Activated T-helper 2 cell treated with anti-CD3 and anti-CD28 coated beads, Interferon-gamma antibody, Interleukin-2, Interleukin-4, amounts not matched to agents 10 μg/mL and 5 μg/mL and 100 μg/mL, durations not matched to agents 14 hours and 24 hours and 36 hours (primary cell): ENCODE results near the gene SAV1. TPM values are rescaled to one million over a fixed set of nuclear protein-coding genes. Genes with fewer than 3 reads are reported as not detected.

ENCODE experiments used
- DNase-seq: peaks from one replicate; pipeline ENCODE4 v3.0.0; 2021; ENCODE audit warnings: low spot score
- H3K27ac Mint-ChIP-seq: one replicate; pipeline ENCODE4 v1.8.0; 2021; ENCODE audit warnings: mixed read lengths
- H3K27me3 Mint-ChIP-seq: one replicate; pipeline ENCODE4 v1.8.0; 2021; ENCODE audit warnings: low read depth, mixed read lengths
- H3K36me3 Mint-ChIP-seq: one replicate; pipeline ENCODE4 v1.8.0; 2021; ENCODE audit warnings: low read depth, mixed read lengths
- H3K4me1 Mint-ChIP-seq: one replicate; pipeline ENCODE4 v1.8.0; 2021; ENCODE audit warnings: low read depth, mixed read lengths
- H3K4me3 Mint-ChIP-seq: one replicate; pipeline ENCODE4 v1.8.0; 2021; ENCODE audit warnings: low read depth, mild to moderate bottlenecking, moderate library complexity, mixed read lengths
- H3K9me3 Mint-ChIP-seq: one replicate; pipeline ENCODE4 v1.8.0; 2021; ENCODE audit warnings: mixed read lengths
- intact Hi-C: fragments of 100-400 bp; cut with micrococcal nuclease; formaldehyde crosslinking; loops from one replicate; pipeline ENCODE4 v1.15.1; 2023
- total RNA-seq: library from RNA; stranded (reverse); gene quantifications from 2 replicates; pipeline ENCODE4 v1.2.3, GENCODE V29; 2022

SAV1 gene
- total RNA-seq, 1 donor from 2014 or later, result 13.1 TPM

DNA sequence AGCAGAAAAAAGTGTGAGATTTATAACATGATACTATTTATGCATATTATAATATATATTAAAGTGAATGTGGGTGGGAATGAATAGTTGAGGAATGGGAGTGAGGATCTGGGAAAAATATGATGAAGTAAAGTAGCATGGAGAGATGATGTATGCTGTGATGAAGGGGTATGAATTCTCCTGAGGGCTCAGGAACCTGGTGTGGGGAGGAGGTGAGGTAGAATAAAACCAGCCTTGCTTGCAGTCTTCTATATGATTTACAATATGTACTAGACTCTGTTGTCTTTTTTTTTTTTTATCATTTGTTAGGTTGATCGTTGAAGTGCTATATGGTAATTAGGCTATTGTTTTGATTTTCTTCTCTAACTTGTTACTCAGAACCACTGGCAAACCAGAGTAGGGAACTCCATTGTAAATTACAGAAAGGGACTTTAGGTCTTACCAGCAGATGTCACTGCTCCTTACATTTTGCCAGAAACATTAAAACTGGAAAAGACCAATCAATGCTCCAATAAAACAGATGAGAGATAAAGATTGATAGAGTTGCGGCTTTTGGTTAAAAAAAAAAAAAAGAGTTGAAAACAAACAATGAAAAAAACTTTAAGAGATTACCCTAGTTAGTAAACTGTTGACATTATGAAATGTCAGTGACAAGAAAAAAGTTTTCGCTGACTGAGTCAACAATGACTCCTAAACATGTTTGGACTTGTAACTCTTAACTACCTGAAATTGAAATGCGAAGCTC is 68.2 kb downstream of the SAV1 start:
- Mint-ChIP-seq H3K27ac (no peak overlapping the region), H3K9me3 (no peaks in the 10 kb centered on the region), H3K27me3 (peaks cover 8% of the 10 kb centered on the region), H3K4me1 (peaks cover 3% of the 10 kb centered on the region), H3K4me3 (no peak overlapping the region), H3K36me3 (no peaks in the 10 kb centered on the region)
- no peak for DNase-seq
- intact Hi-C loops, result loop anchor here (1.0 kb wide), 1 partner anchor 178 kb away; no protein-coding TSS in a partner anchor

DNA sequence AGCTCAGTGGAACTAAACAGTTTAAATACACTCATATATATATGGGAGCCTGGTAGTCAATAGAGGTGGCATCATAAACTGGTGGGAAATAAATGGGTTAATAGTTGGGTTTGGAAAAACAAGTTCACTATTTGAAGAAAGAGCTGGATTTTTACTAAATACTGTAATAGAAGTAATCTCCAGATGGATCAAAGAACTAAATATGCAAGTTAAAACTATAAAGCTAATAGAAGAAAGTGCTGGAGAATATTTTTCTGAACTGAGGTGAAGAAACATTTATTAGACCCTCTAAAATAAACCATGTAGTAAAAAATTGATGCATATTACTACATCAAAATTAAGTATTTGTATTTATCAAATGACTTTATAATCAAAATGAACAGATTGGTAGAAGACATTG is 69.3 kb downstream of the SAV1 start:
- Mint-ChIP-seq H3K4me3 (no peak overlapping the region), H3K27ac (no peak overlapping the region), H3K27me3 (peaks cover 8% of the 10 kb centered on the region), H3K4me1 (peaks cover 3% of the 10 kb centered on the region), H3K9me3 (no peaks in the 10 kb centered on the region), H3K36me3 (no peaks in the 10 kb centered on the region)
- intact Hi-C loops, result no loop called here
- DNase-seq, result no peak

DNA sequence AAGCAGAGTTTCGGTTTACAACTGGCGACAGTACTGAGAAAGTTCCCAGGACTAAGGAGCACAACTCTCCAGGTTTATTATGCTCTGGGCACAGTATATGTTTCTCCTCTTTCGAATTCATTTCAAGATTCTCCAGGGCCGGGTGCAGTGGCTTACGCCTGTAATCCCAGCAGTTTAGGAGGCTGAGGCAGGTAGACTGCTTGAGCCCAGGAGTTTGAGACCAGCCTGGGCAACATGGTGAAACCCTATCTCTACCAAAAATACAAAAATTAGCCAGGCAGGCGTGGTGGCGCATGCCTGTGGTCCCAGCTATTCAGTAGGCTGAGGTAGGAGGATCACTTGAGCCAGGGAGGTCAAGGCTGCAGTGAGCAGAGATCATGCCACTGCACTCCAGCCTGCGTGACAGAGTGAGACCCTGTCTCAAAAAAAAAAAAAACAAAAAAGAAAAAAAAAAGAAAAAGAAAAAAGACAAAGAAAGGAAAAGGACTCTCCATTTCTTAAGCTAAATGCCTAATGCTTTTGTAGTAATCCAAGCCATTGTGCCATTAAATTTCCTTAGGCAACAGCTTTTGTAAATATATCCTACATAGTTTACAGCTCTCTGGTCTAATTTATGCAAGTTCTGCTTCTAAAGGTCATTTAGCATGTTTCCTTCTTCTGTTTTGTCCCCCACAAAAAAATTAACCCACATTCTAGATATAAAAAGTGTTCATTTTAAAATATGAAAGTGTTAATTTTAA is 73.4 kb downstream of the SAV1 start:
- DNase-seq, result no peak
- Mint-ChIP-seq H3K4me1 (no peaks in the 10 kb centered on the region), H3K9me3 (no peaks in the 10 kb centered on the region), H3K27me3 (peaks cover 11% of the 10 kb centered on the region), H3K36me3 (no peaks in the 10 kb centered on the region), H3K27ac (no peak overlapping the region), H3K4me3 (no peak overlapping the region)
- intact Hi-C loops, result no loop called here

DNA sequence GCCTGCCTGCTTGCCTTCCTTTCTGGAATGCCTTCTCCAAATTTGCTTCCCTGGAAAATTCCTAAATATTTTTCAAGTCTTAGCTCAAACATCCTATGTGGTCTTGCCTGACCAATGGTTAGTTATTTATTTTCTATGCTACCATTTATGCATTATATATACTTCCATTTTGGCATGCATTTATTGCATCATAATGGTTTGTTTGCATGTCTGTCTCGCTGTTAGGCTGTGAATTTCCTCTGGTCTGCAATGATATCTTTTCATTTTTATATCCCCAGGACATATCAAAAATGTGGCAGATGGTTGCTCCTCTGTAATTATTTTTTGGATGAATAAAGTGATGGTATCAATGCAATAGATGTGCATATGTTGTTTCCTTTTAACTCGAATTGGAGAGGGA is 77.6 kb downstream of the SAV1 start:
- Mint-ChIP-seq H3K4me3 (no peak overlapping the region), H3K27ac (no peak overlapping the region), H3K9me3 (no peaks in the 10 kb centered on the region), H3K4me1 (no peaks in the 10 kb centered on the region), H3K36me3 (no peaks in the 10 kb centered on the region), H3K27me3 (peaks cover 3% of the 10 kb centered on the region)
- intact Hi-C loops, result no loop called here
- DNase-seq, result no peak

Other genes with a start within 250 kb of the SAV1 start
- 21.0 and 23.1 TPM in 2 replicates for gene MAP4K5, start 135.7 kb downstream of the SAV1 start, total RNA-seq
- 1.3 and 2.1 TPM in 2 replicates for gene ATL1, start 108.2 kb downstream of the SAV1 start, total RNA-seq
- gene NIN, start 162.9 kb upstream of the SAV1 start, total RNA-seq, result 43.0 and 45.1 TPM in 2 replicates
- not detected in 2 replicates for gene ABHD12B, start 203.7 kb upstream of the SAV1 start, total RNA-seq